ENCODE data around the gene KRTAP5-10. TPM values are rescaled to one million over a fixed set of nuclear protein-coding genes. Genes with fewer than 3 reads are reported as not detected.
"Not testable (repeated sequence)": the region's sequence is repeated elsewhere in the genome, so short reads cannot be mapped to it uniquely, and the experiment has no call there.

Gene KRTAP5-10
- polyA plus RNA-seq, 1 of the 3 experiments (the other 2 are of a cell fraction), result not detected

DNA sequence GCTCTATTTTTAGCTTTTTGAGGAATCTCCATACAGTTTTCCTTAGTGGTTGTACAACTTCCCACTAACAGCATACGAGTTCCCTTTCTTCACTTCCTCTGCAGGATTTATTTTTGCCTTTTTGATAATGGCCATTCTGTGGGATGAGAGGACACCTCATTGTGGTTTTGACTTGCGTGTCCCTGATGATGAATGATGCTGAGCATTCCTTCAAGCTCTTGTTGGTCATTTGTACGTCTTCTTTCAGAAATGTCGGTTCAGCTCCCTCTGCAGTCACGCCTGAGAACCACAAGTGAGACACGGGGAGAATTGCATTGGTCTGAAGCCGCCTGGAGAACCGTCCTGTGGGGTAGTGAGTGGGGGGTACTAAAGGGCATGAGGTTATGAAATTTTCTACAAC lies 2.0 kb upstream of the KRTAP5-10 start (continued):
- TF ChIP-seq SMC3 (IDR thresholded peaks at IDR 0.05; ENCODE audit: low read depth, low read length), result peak; percentile 19; the same call in 1 of the 2 replicates
- TF ChIP-seq RAD21 (IDR thresholded peaks at IDR 0.05; ENCODE audit: low read length), result peak; percentile 68
- TF ChIP-seq, protein P1, sequence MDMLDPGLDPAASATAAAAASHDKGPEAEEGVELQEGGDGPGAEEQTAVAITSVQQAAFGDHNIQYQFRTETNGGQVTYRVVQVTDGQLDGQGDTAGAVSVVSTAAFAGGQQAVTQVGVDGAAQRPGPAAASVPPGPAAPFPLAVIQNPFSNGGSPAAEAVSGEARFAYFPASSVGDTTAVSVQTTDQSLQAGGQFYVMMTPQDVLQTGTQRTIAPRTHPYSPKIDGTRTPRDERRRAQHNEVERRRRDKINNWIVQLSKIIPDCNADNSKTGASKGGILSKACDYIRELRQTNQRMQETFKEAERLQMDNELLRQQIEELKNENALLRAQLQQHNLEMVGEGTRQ (IDR thresholded peaks at IDR 0.05; ENCODE audit: borderline replicate concordance, low read depth, low read length), result no peak
- no peak for TF ChIP-seq EP300 (IDR thresholded peaks at IDR 0.05; ENCODE audit: borderline replicate concordance in 1 of 2, low read depth in 1 of 2, low read length in 1 of 2)
- no peak for TF ChIP-seq EZH2phosphoT487 (IDR thresholded peaks at IDR 0.05; ENCODE audit: borderline replicate concordance, low read depth)

DNA sequence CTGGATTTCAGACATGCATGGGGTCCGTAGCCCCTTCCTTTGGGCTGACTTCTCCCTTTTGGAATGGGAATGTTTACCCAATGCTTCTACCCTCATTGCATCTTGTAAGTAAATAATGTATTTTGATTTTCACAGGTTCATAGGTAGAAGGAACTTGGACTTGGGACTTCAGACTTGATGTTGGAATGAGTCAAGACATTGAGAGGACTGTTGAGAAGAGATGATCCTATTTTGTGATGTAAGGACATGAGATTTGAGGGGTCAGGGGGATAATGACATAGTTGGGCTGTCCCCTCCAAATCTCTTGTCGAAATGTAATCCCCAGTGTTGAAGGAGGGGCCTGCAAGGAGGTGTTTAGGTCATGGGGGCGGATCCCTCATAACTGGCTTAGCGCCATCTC lies 933 bp upstream of the KRTAP5-10 start:
- no peak overlapping the region for H3K27ac ChIP-seq (ENCODE audit: low read depth in 2 of 2, low read length in 1 of 2)
- no peak for DNase-seq
- no peaks in the 10 kb centered on the region for H3K9me2 ChIP-seq
- POLR2A ChIA-PET, result no interaction called here
- H4K20me1 ChIP-seq (ENCODE audit: insufficient read depth), result no peaks in the 10 kb centered on the region
- H3K9ac ChIP-seq, result no peak overlapping the region
- H3K79me2 ChIP-seq (ENCODE audit: insufficient read depth), result no peaks in the 10 kb centered on the region
- CTCF ChIA-PET, result interaction anchor here (1.1 to 4.6 kb wide), 7 partner anchors 11 to 145 kb away, joined by 3 to 35 read pairs (median 8); partner anchors contain the start of genes KRTAP5-9 and NADSYN1
- no peak overlapping the region for H2AFZ ChIP-seq (ENCODE audit: low read depth)
- H3F3A ChIP-seq (replicated peaks; ENCODE audit: insufficient read depth), result no peaks in the 10 kb centered on the region
- no peaks in the 10 kb centered on the region for H3K27me3 ChIP-seq (ENCODE audit: insufficient read depth)
- H3K4me2 ChIP-seq, result no peak overlapping the region
- peaks cover 0 to 15% of the 10 kb centered on the region in 2 experiments; a peak in 1 of 4 replicates for H3K4me1 ChIP-seq (ENCODE audit: control insufficient read depth in 1 of 2, insufficient read depth in 2 of 2, low read depth in 1 of 2, low read length in 1 of 2)
- no peaks in the 10 kb centered on the region for H3K36me3 ChIP-seq (replicated peaks in 1 of 2; ENCODE audit: control insufficient read depth in 1 of 2, insufficient read depth in 2 of 2, low read length in 1 of 2)
- TF ChIP-seq SIN3A (IDR thresholded peaks at IDR 0.05; ENCODE audit: borderline replicate concordance, low read depth, low read length) (no peak), FOSL2 (IDR thresholded peaks at IDR 0.05; ENCODE audit: borderline replicate concordance, low read depth) (no peak), ZBTB33 (IDR thresholded peaks at IDR 0.05; ENCODE audit: borderline replicate concordance, low read depth) (no peak)
- 52% methylated on average over 2 of the region's 4 CpGs for WGBS (ENCODE audit: low lambda C conversion rate)
- H3K4me3 ChIP-seq (ENCODE audit: low read depth in 2 of 2, low read length in 1 of 2), result no peak overlapping the region
- no peaks in the 10 kb centered on the region for H3K9me3 ChIP-seq

- H2AFZ ChIP-seq (ENCODE audit: low read depth), result no peak overlapping the region
- CTCF ChIA-PET, result interaction anchor here (1.8 to 4.6 kb wide), 2 partner anchors 15 to 479 kb away, joined by 3 to 35 read pairs; no protein-coding TSS in a partner anchor
Measured at GRCh38 chr11:71566081-71566620, 788 bp downstream of the KRTAP5-10 start.

DNA sequence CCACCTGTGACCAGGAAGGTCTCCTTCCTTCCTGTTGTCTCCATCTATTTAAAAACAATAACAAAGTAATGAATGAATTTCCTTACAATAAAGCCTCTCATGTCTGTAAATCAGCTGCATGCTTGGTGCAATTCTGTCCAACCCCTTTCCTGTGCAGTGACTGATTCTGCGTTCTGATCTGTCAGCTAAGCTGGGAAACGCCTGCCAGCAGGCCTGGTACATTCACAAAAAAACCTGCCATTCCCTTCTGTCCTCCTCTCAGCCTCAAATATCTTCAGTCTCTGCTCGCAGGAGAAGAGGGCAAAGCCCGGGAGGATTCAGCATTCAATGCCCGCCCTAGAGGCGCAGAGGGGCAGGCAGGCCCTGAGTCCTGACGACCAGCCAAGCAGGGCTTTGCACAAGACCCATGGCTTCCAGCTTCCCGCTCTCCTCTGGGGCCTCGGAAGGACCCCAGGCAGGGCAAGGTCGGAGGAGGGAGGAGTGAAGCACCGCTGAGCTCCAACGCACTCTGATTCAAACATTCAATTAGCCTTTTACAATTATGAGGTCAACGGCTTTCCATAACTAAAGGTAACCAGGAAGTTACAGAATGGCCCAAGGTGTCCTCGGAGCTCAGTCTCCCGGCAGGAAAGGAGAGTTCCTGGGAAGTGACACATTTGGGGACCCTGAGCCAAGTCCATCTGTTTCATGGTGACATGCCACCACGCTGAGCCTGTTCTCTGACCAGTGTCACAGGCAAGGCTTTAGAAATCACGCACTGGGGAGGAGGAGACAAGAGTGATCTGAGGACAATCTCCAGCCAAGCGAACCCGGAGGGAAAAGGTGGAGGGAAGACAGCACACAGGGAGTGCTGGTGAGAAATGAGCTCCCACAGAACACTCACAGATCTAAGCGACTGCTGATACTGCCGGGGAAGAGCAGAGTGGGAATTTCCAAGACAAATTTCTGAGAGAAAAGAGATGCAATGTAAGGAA lies 1.6 kb downstream of the KRTAP5-10 start:
- not testable (repeated sequence) for H3F3A ChIP-seq (replicated peaks; ENCODE audit: insufficient read depth); H3K4me2 ChIP-seq; H3K4me3 ChIP-seq (ENCODE audit: low read depth in 2 of 2, low read length in 1 of 2); H3K27me3 ChIP-seq (ENCODE audit: insufficient read depth); DNase-seq; H4K20me1 ChIP-seq (ENCODE audit: insufficient read depth); H3K9ac ChIP-seq; H2AFZ ChIP-seq (ENCODE audit: low read depth); H3K9me3 ChIP-seq; H3K27ac ChIP-seq (ENCODE audit: low read depth in 2 of 2, low read length in 1 of 2); H3K79me2 ChIP-seq (ENCODE audit: insufficient read depth); H3K9me2 ChIP-seq; H3K36me3 ChIP-seq (replicated peaks in 1 of 2; ENCODE audit: control insufficient read depth in 1 of 2, insufficient read depth in 2 of 2, low read length in 1 of 2)
- peaks cover 0 to 15% of the 10 kb centered on the region in 2 experiments; a peak in 1 of 4 replicates for H3K4me1 ChIP-seq (ENCODE audit: control insufficient read depth in 1 of 2, insufficient read depth in 2 of 2, low read depth in 1 of 2, low read length in 1 of 2)
- WGBS (ENCODE audit: low lambda C conversion rate), result 45% methylated on average over 17 of the region's 21 CpGs
- ChIA-PET CTCF (interaction anchor here (1.8 to 4.6 kb wide), 3 partner anchors 14 to 479 kb away, joined by 3 to 35 read pairs (median 12); no protein-coding TSS in a partner anchor), POLR2A (interaction anchor here (0.6 kb wide), 1 partner anchor 20 kb away, joined by 3 read pairs; no protein-coding TSS in a partner anchor)

More at GRCh38 chr11:71566081-71566620, 788 bp downstream of the KRTAP5-10 start:
- POLR2A ChIA-PET, result no interaction called here
- Histone ChIP-seq H3K27me3 (ENCODE audit: insufficient read depth) (no peaks in the 10 kb centered on the region), H3K9ac (no peak overlapping the region), H4K20me1 (ENCODE audit: insufficient read depth) (no peaks in the 10 kb centered on the region), H3F3A (replicated peaks; ENCODE audit: insufficient read depth) (no peaks in the 10 kb centered on the region), H3K4me1 (ENCODE audit: control insufficient read depth in 1 of 2, insufficient read depth in 2 of 2, low read depth in 1 of 2, low read length in 1 of 2) (peaks cover 0 to 15% of the 10 kb centered on the region in 2 experiments; a peak in 1 of 4 replicates), H3K36me3 (replicated peaks in 1 of 2; ENCODE audit: control insufficient read depth in 1 of 2, insufficient read depth in 2 of 2, low read length in 1 of 2) (no peaks in the 10 kb centered on the region), H3K79me2 (ENCODE audit: insufficient read depth) (no peaks in the 10 kb centered on the region), H3K9me2 (no peaks in the 10 kb centered on the region), H3K4me2 (no peak overlapping the region), H3K27ac (ENCODE audit: low read depth in 2 of 2, low read length in 1 of 2) (no peak overlapping the region), H3K4me3 (ENCODE audit: low read depth in 2 of 2, low read length in 1 of 2) (no peak overlapping the region), H3K9me3 (no peaks in the 10 kb centered on the region)
- no peak for TF ChIP-seq RFX5 (IDR thresholded peaks at IDR 0.05; ENCODE audit: low read length)
- 63% methylated on average over 8 of the region's 10 CpGs for WGBS (ENCODE audit: low lambda C conversion rate)
- DNase-seq, result no peak

Measured in SK-N-SH (cell line).